ENCODE measurements around the gene RIIAD1.
"Not testable (repeated sequence)": the region's sequence is repeated elsewhere in the genome, so short reads cannot be mapped to it uniquely, and the experiment has no call there.

RIIAD1 gene

GRCh38 chr1:151763990-151764389 lies 42.7 kb downstream of the RIIAD1 start:
- Mint-ChIP-seq H3K27me3 (ENCODE audit: low read depth) (peaks cover 6% of the 10 kb centered on the region), H3K36me3 (ENCODE audit: low read depth) (peaks cover 34% of the 10 kb centered on the region), H3K4me3 (peak overlapping the region; percentile 84 to 94 (median 92)), H3K9me3 (no peaks in the 10 kb centered on the region), H3K27ac (peak overlapping the region; percentile 97 to 99 (median 98)), H3K4me1 (peaks cover 12% of the 10 kb centered on the region)
- TF ChIP-seq CTCF (IDR thresholded peaks at IDR 0.05; ENCODE audit: unreplicated experiment in 3 of 3), result no peak

- H3K36me3 Mint-ChIP-seq (ENCODE audit: low read depth); H3K9me3 Mint-ChIP-seq; H3K4me3 Mint-ChIP-seq; H3K4me1 Mint-ChIP-seq; H3K27me3 Mint-ChIP-seq (ENCODE audit: low read depth): not testable (repeated sequence)
- H3K27ac Mint-ChIP-seq, result peak overlapping the region in 1 of 3 experiments; percentile 76
Observed at GRCh38 chr1:151768351-151769066, 47.2 kb downstream of the RIIAD1 start.

- not testable (repeated sequence) for H3K27ac Mint-ChIP-seq; H3K27me3 Mint-ChIP-seq (ENCODE audit: low read depth); H3K36me3 Mint-ChIP-seq (ENCODE audit: low read depth); H3K4me3 Mint-ChIP-seq; H3K4me1 Mint-ChIP-seq; H3K9me3 Mint-ChIP-seq
Observed at GRCh38 chr1:151769270-151769669, 47.9 kb downstream of the RIIAD1 start.

GRCh38 chr1:151773702-151774101 lies 52.4 kb downstream of the RIIAD1 start:
- Mint-ChIP-seq H3K36me3 (ENCODE audit: low read depth) (peaks cover 6% of the 10 kb centered on the region), H3K27me3 (ENCODE audit: low read depth) (no peaks in the 10 kb centered on the region), H3K27ac (no peak overlapping the region), H3K9me3 (no peaks in the 10 kb centered on the region), H3K4me3 (no peak overlapping the region), H3K4me1 (no peaks in the 10 kb centered on the region)
- no peak for TF ChIP-seq CTCF (IDR thresholded peaks at IDR 0.05; ENCODE audit: unreplicated experiment in 3 of 3)

GRCh38 chr1:151774256-151774922 lies 53.1 kb downstream of the RIIAD1 start:
- no peak for TF ChIP-seq CTCF (IDR thresholded peaks at IDR 0.05; ENCODE audit: unreplicated experiment in 3 of 3)
- Mint-ChIP-seq H3K27ac (no peak overlapping the region), H3K4me3 (no peak overlapping the region), H3K4me1 (no peaks in the 10 kb centered on the region), H3K36me3 (ENCODE audit: low read depth) (peaks cover 12% of the 10 kb centered on the region), H3K9me3 (no peaks in the 10 kb centered on the region), H3K27me3 (ENCODE audit: low read depth) (no peaks in the 10 kb centered on the region)

- no peak for TF ChIP-seq CTCF (IDR thresholded peaks at IDR 0.05; ENCODE audit: unreplicated experiment in 3 of 3)
- Mint-ChIP-seq H3K27ac (no peak overlapping the region), H3K27me3 (ENCODE audit: low read depth) (no peaks in the 10 kb centered on the region), H3K9me3 (no peaks in the 10 kb centered on the region), H3K4me1 (no peaks in the 10 kb centered on the region), H3K36me3 (ENCODE audit: low read depth) (peaks cover 12% of the 10 kb centered on the region), H3K4me3 (no peak overlapping the region)
Observed at GRCh38 chr1:151775894-151776664, 54.8 kb downstream of the RIIAD1 start.

Measured in nephron (organoid).